GM23248 (cell line): Measurements from ENCODE around the gene RAB9B.

Source experiments
- EZH2 ChIP-seq: fragments of 200-600 bp; sonication (generic); IDR thresholded peaks from 2 replicates; pipeline ENCODE4 v1.6.1; 2018; ENCODE audit warnings: antibody characterized with exemption, mild to moderate bottlenecking; ENCODE audit not compliant: insufficient read depth, poor library complexity, severe bottlenecking
- EZH2phosphoT487 ChIP-seq: fragments of 200-600 bp; sonication (generic); IDR thresholded peaks from 2 replicates; pipeline ENCODE4 v1.6.1; 2018; ENCODE audit warnings: antibody characterized with exemption, moderate library complexity, mild to moderate bottlenecking, low read depth; ENCODE audit not compliant: insufficient read depth

GRCh38 chrX:103800318-103800717, 31.7 kb downstream of the RAB9B start:
- TF ChIP-seq EZH2 (no peak), EZH2phosphoT487 (no peak)
